ENCODE data around the gene NFATC1. TPM values are rescaled to one million over a fixed set of nuclear protein-coding genes. Genes with fewer than 3 reads are reported as not detected.

NFATC1 gene
- polyA plus RNA-seq, 3 donors = 6.0 to 6.4 (median 6.1) TPM

- DNase-seq (ENCODE audit: low read depth in 3 of 3, low spot score in 2 of 3) = no peak
Observed at GRCh38 chr18:79576686-79577351, 181.1 kb downstream of the NFATC1 start.

GRCh38 chr18:79577451-79578395 is 182.0 kb downstream of the NFATC1 start:
- DNase-seq (ENCODE audit: low read depth in 3 of 3, low spot score in 2 of 3) = no peak

GRCh38 chr18:79578396-79579260 is 182.9 kb downstream of the NFATC1 start:
- no peak for DNase-seq (ENCODE audit: low read depth in 3 of 3, low spot score in 2 of 3)

Data from right renal cortex interstitium (tissue), 3 donors.